ENCODE measurements around the gene FGD4.

FGD4 gene

GRCh38 chr12:32651151-32651955 is 252.0 kb downstream of the FGD4 start:
- Histone ChIP-seq H3K14ac (ENCODE audit: low read length) (no peak overlapping the region), H3K4me1 (ENCODE audit: control insufficient read depth in 2 of 2, insufficient read depth in 1 of 2, low read depth in 1 of 2, low read length in 2 of 2) (no peaks in the 10 kb centered on the region), H3K9me3 (replicated peaks in 1 of 2; ENCODE audit: control insufficient read depth in 2 of 2, insufficient read depth in 1 of 2, low read depth in 1 of 2, low read length in 2 of 2) (no peaks in the 10 kb centered on the region), H2BK120ac (ENCODE audit: low read depth, low read length) (no peak overlapping the region), H2BK15ac (ENCODE audit: low read length) (no peak overlapping the region), H3K27me3 (ENCODE audit: control insufficient read depth in 3 of 3, insufficient read depth in 3 of 3, low read depth in 1 of 3, low read length in 3 of 3) (no peaks in the 10 kb centered on the region), H3K18ac (ENCODE audit: low read length) (no peak overlapping the region), H3K9ac (ENCODE audit: low read depth, low read length, poor library complexity) (no peak overlapping the region), H2BK12ac (ENCODE audit: low read length) (no peak overlapping the region), H2AK5ac (ENCODE audit: low read depth, low read length) (no peak overlapping the region), H3K36me3 (replicated peaks in 1 of 2; ENCODE audit: control insufficient read depth in 2 of 2, insufficient read depth in 2 of 2, low read length in 2 of 2) (peaks cover 0 to 1% of the 10 kb centered on the region in 2 donors), H3K4me3 (ENCODE audit: low read length in 2 of 2) (no peak overlapping the region), H3K23ac (ENCODE audit: low read depth, low read length, poor library complexity) (no peak overlapping the region), H3K27ac (replicated peaks; ENCODE audit: low read length) (no peak overlapping the region), H3K4me2 (ENCODE audit: insufficient read depth, low read length, poor library complexity, severe bottlenecking) (no peak overlapping the region), H4K8ac (ENCODE audit: low read depth, low read length) (no peak overlapping the region), H2BK5ac (ENCODE audit: low read length) (no peak overlapping the region), H4K91ac (ENCODE audit: low read depth, low read length, poor library complexity) (no peak overlapping the region), H3K4ac (ENCODE audit: low read length) (no peak overlapping the region), H3K79me1 (ENCODE audit: low read depth, low read length) (no peaks in the 10 kb centered on the region), H2AFZ (ENCODE audit: low read length) (no peak overlapping the region)
- WGBS, 2 donors (ENCODE audit: extremely low coverage in 2 of 2, insufficient read length in 2 of 2, insufficient replicate concordance in 1 of 2), result no CpG with 5 or more reads among the region's 5 CpGs
- no peak for DNase-seq (ENCODE audit: low spot score)

GRCh38 chr12:32651956-32652210 is 252.5 kb downstream of the FGD4 start:
- no peak for DNase-seq (ENCODE audit: low spot score)
- H3K18ac ChIP-seq (ENCODE audit: low read length), result no peak overlapping the region
- peaks cover 0 to under 1% (median 0%) of the 10 kb centered on the region in 3 experiments for H3K27me3 ChIP-seq (ENCODE audit: control insufficient read depth in 3 of 3, insufficient read depth in 3 of 3, low read depth in 1 of 3, low read length in 3 of 3)
- no peak overlapping the region for H3K23ac ChIP-seq (ENCODE audit: low read depth, low read length, poor library complexity)
- no peak overlapping the region for H2BK120ac ChIP-seq (ENCODE audit: low read depth, low read length)
- H2AK5ac ChIP-seq (ENCODE audit: low read depth, low read length), result no peak overlapping the region
- no peak overlapping the region for H4K91ac ChIP-seq (ENCODE audit: low read depth, low read length, poor library complexity)
- no peak overlapping the region for H2BK12ac ChIP-seq (ENCODE audit: low read length)
- H3K4me1 ChIP-seq (ENCODE audit: control insufficient read depth in 2 of 2, insufficient read depth in 1 of 2, low read depth in 1 of 2, low read length in 2 of 2), result no peaks in the 10 kb centered on the region
- no CpG with 5 or more reads among the region's 4 CpGs for WGBS, 2 donors (ENCODE audit: extremely low coverage in 2 of 2, insufficient read length in 2 of 2, insufficient replicate concordance in 1 of 2)
- no peak overlapping the region for H2BK15ac ChIP-seq (ENCODE audit: low read length)
- H3K4me2 ChIP-seq (ENCODE audit: insufficient read depth, low read length, poor library complexity, severe bottlenecking), result no peak overlapping the region
- no peak overlapping the region for H3K9ac ChIP-seq (ENCODE audit: low read depth, low read length, poor library complexity)
- H3K4ac ChIP-seq (ENCODE audit: low read length), result no peak overlapping the region
- no peak overlapping the region for H3K27ac ChIP-seq (replicated peaks; ENCODE audit: low read length)
- H3K36me3 ChIP-seq (replicated peaks in 1 of 2; ENCODE audit: control insufficient read depth in 2 of 2, insufficient read depth in 2 of 2, low read length in 2 of 2), result no peaks in the 10 kb centered on the region
- no peaks in the 10 kb centered on the region for H3K9me3 ChIP-seq (replicated peaks in 1 of 2; ENCODE audit: control insufficient read depth in 2 of 2, insufficient read depth in 1 of 2, low read depth in 1 of 2, low read length in 2 of 2)
- H3K4me3 ChIP-seq (ENCODE audit: low read length in 2 of 2), result no peak overlapping the region
- no peak overlapping the region for H4K8ac ChIP-seq (ENCODE audit: low read depth, low read length)
- no peak overlapping the region for H2BK5ac ChIP-seq (ENCODE audit: low read length)
- no peak overlapping the region for H2AFZ ChIP-seq (ENCODE audit: low read length)
- no peak overlapping the region for H3K14ac ChIP-seq (ENCODE audit: low read length)
- no peaks in the 10 kb centered on the region for H3K79me1 ChIP-seq (ENCODE audit: low read depth, low read length)

GRCh38 chr12:32659908-32660440 is 260.6 kb downstream of the FGD4 start:
- Histone ChIP-seq H3K14ac (ENCODE audit: low read length) (no peak overlapping the region), H3K9ac (ENCODE audit: low read depth, low read length, poor library complexity) (no peak overlapping the region), H4K8ac (ENCODE audit: low read depth, low read length) (no peak overlapping the region), H3K4ac (ENCODE audit: low read length) (no peak overlapping the region), H2AK5ac (ENCODE audit: low read depth, low read length) (no peak overlapping the region), H3K4me1 (ENCODE audit: control insufficient read depth in 2 of 2, insufficient read depth in 1 of 2, low read depth in 1 of 2, low read length in 2 of 2) (no peaks in the 10 kb centered on the region), H2BK15ac (ENCODE audit: low read length) (no peak overlapping the region), H3K79me1 (ENCODE audit: low read depth, low read length) (no peaks in the 10 kb centered on the region), H3K36me3 (replicated peaks in 1 of 2; ENCODE audit: control insufficient read depth in 2 of 2, insufficient read depth in 2 of 2, low read length in 2 of 2) (no peaks in the 10 kb centered on the region), H3K27ac (replicated peaks; ENCODE audit: low read length) (no peak overlapping the region), H3K23ac (ENCODE audit: low read depth, low read length, poor library complexity) (no peak overlapping the region), H2BK120ac (ENCODE audit: low read depth, low read length) (no peak overlapping the region), H3K4me3 (ENCODE audit: low read length in 2 of 2) (no peak overlapping the region), H4K91ac (ENCODE audit: low read depth, low read length, poor library complexity) (no peak overlapping the region), H3K27me3 (ENCODE audit: control insufficient read depth in 3 of 3, insufficient read depth in 3 of 3, low read depth in 1 of 3, low read length in 3 of 3) (peaks cover 0 to 3% (median 0%) of the 10 kb centered on the region in 3 experiments), H3K9me3 (replicated peaks in 1 of 2; ENCODE audit: control insufficient read depth in 2 of 2, insufficient read depth in 1 of 2, low read depth in 1 of 2, low read length in 2 of 2) (no peaks in the 10 kb centered on the region), H2BK12ac (ENCODE audit: low read length) (no peak overlapping the region), H2AFZ (ENCODE audit: low read length) (no peak overlapping the region), H3K18ac (ENCODE audit: low read length) (no peak overlapping the region), H3K4me2 (ENCODE audit: insufficient read depth, low read length, poor library complexity, severe bottlenecking) (no peak overlapping the region), H2BK5ac (ENCODE audit: low read length) (no peak overlapping the region)
- no peak for DNase-seq (ENCODE audit: low spot score)
- no CpG with 5 or more reads among the region's 6 CpGs for WGBS, 2 donors (ENCODE audit: extremely low coverage in 2 of 2, insufficient read length in 2 of 2, insufficient replicate concordance in 1 of 2)

GRCh38 chr12:32661706-32662105 is 262.3 kb downstream of the FGD4 start:
- no peak overlapping the region for H3K4ac ChIP-seq (ENCODE audit: low read length)
- no peak overlapping the region for H3K4me2 ChIP-seq (ENCODE audit: insufficient read depth, low read length, poor library complexity, severe bottlenecking)
- no peaks in the 10 kb centered on the region for H3K9me3 ChIP-seq (replicated peaks in 1 of 2; ENCODE audit: control insufficient read depth in 2 of 2, insufficient read depth in 1 of 2, low read depth in 1 of 2, low read length in 2 of 2)
- no peak overlapping the region for H2AK5ac ChIP-seq (ENCODE audit: low read depth, low read length)
- no peak overlapping the region for H3K14ac ChIP-seq (ENCODE audit: low read length)
- H3K18ac ChIP-seq (ENCODE audit: low read length), result no peak overlapping the region
- no peaks in the 10 kb centered on the region for H3K36me3 ChIP-seq (replicated peaks in 1 of 2; ENCODE audit: control insufficient read depth in 2 of 2, insufficient read depth in 2 of 2, low read length in 2 of 2)
- H3K4me1 ChIP-seq (ENCODE audit: control insufficient read depth in 2 of 2, insufficient read depth in 1 of 2, low read depth in 1 of 2, low read length in 2 of 2), result no peaks in the 10 kb centered on the region
- H2BK12ac ChIP-seq (ENCODE audit: low read length), result no peak overlapping the region
- H3K4me3 ChIP-seq (ENCODE audit: low read length in 2 of 2), result no peak overlapping the region
- H2BK120ac ChIP-seq (ENCODE audit: low read depth, low read length), result no peak overlapping the region
- no CpG with 5 or more reads among the region's 7 CpGs for WGBS, 2 donors (ENCODE audit: extremely low coverage in 2 of 2, insufficient read length in 2 of 2, insufficient replicate concordance in 1 of 2)
- H2BK5ac ChIP-seq (ENCODE audit: low read length), result no peak overlapping the region
- no peak overlapping the region for H3K27ac ChIP-seq (replicated peaks; ENCODE audit: low read length)
- no peak for DNase-seq (ENCODE audit: low spot score)
- H4K91ac ChIP-seq (ENCODE audit: low read depth, low read length, poor library complexity), result no peak overlapping the region
- peak overlapping the region; percentile 0 for H3K23ac ChIP-seq (ENCODE audit: low read depth, low read length, poor library complexity)
- no peak overlapping the region for H2BK15ac ChIP-seq (ENCODE audit: low read length)
- H3K9ac ChIP-seq (ENCODE audit: low read depth, low read length, poor library complexity), result no peak overlapping the region
- no peaks in the 10 kb centered on the region for H3K79me1 ChIP-seq (ENCODE audit: low read depth, low read length)
- H2AFZ ChIP-seq (ENCODE audit: low read length), result no peak overlapping the region
- peaks cover 0 to 3% (median 0%) of the 10 kb centered on the region in 3 experiments for H3K27me3 ChIP-seq (ENCODE audit: control insufficient read depth in 3 of 3, insufficient read depth in 3 of 3, low read depth in 1 of 3, low read length in 3 of 3)
- no peak overlapping the region for H4K8ac ChIP-seq (ENCODE audit: low read depth, low read length)

Measured in neuronal stem cell (in vitro differentiated cells).